PC-3 (cell line): Measurements from ENCODE around the gene LCLAT1.

Experiments used
- EZH2 ChIP-seq: fragments of 300-600 bp; sonication (generic); IDR thresholded peaks from one replicate; pipeline ENCODE4 v1.6.1; 2017; ENCODE audit warnings: antibody characterized with exemption, mild to moderate bottlenecking, low read length; ENCODE audit not compliant: unreplicated experiment
- EZH2phosphoT487 ChIP-seq: fragments of 300-600 bp; sonication (generic); IDR thresholded peaks from 2 replicates; pipeline ENCODE4 v1.6.1; 2018; ENCODE audit warnings: mild to moderate bottlenecking, antibody characterized with exemption, low read length, borderline replicate concordance
- TF ChIP-seq, protein P1 (sequence below): fragments of 300-600 bp; sonication (generic); conservative IDR thresholded peaks from 2 replicates; pipeline ENCODE4 v1.5.1; 2017; ENCODE audit warnings: antibody characterized with exemption, low read depth, mild to moderate bottlenecking, low read length

DNA sequence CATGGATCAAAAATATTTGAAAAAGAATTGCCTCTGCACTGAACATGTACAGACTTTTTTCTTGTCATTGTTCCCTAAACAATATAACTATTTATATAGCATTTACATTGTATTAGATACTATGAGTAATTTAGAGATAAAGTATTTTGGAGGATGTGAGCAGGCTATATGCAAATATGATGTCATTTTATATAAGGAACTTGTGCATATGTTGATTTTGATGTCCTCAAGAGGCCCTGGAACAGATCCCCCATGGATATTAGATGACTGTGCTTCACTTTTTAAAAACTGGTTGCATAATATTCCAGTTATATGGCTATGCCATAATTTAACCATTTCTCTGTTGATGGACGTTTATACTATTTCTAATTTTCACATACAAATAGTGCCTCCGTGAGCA is 16.5 kb downstream of the LCLAT1 start:
- TF ChIP-seq, protein P1, sequence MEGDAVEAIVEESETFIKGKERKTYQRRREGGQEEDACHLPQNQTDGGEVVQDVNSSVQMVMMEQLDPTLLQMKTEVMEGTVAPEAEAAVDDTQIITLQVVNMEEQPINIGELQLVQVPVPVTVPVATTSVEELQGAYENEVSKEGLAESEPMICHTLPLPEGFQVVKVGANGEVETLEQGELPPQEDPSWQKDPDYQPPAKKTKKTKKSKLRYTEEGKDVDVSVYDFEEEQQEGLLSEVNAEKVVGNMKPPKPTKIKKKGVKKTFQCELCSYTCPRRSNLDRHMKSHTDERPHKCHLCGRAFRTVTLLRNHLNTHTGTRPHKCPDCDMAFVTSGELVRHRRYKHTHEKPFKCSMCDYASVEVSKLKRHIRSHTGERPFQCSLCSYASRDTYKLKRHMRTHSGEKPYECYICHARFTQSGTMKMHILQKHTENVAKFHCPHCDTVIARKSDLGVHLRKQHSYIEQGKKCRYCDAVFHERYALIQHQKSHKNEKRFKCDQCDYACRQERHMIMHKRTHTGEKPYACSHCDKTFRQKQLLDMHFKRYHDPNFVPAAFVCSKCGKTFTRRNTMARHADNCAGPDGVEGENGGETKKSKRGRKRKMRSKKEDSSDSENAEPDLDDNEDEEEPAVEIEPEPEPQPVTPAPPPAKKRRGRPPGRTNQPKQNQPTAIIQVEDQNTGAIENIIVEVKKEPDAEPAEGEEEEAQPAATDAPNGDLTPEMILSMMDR, result no peak
- TF ChIP-seq EZH2 (no peak), EZH2phosphoT487 (no peak)
